ENCODE results near the gene ELF1.
A peak's percentile ranks its signal among the peaks of the same experiment; 100 is the strongest.

DNA sequence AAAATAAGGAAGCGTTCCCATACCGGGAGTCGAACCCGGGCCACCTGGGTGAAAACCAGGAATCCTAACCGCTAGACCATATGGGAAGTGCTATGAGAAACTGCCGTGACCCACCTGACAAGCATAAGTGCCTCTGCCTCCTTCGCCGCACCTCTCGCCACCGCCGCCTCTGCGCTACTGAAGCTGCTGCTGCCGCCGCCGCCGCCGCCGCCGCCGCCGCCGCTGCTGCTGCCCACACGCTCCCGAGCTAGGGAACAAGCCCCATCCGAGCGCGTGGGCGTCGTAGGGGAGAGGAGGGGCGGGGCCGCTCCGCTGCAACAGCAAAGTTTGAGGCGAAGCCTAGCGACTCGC lies 41.6 kb upstream of the ELF1 start:
- peak in 1 of 4 donors; percentile 4 for TF ChIP-seq POLR2A (IDR thresholded peaks at IDR 0.05)
- TF ChIP-seq, protein P1, sequence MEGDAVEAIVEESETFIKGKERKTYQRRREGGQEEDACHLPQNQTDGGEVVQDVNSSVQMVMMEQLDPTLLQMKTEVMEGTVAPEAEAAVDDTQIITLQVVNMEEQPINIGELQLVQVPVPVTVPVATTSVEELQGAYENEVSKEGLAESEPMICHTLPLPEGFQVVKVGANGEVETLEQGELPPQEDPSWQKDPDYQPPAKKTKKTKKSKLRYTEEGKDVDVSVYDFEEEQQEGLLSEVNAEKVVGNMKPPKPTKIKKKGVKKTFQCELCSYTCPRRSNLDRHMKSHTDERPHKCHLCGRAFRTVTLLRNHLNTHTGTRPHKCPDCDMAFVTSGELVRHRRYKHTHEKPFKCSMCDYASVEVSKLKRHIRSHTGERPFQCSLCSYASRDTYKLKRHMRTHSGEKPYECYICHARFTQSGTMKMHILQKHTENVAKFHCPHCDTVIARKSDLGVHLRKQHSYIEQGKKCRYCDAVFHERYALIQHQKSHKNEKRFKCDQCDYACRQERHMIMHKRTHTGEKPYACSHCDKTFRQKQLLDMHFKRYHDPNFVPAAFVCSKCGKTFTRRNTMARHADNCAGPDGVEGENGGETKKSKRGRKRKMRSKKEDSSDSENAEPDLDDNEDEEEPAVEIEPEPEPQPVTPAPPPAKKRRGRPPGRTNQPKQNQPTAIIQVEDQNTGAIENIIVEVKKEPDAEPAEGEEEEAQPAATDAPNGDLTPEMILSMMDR (IDR thresholded peaks at IDR 0.05): peak in 1 of 6 experiments; percentile 6

Measured in esophagus squamous epithelium (tissue), 4 donors.